ENCODE results near the gene GABRG3. TPM values are rescaled to one million over a fixed set of nuclear protein-coding genes. Genes with fewer than 3 reads are reported as not detected.

GABRG3 gene
- total RNA-seq, 1 experiment from 2014 or later, result not detected

- RAD21 ChIA-PET (ENCODE audit: low non-redundant PET in 1 of 2, low total read pairs in 2 of 2, uncharacterized antibody in 2 of 2, unreplicated experiment in 2 of 2), result no interaction called here
- Histone ChIP-seq H3K27ac (ENCODE audit: low read depth, low read length) (no peak overlapping the region), H3K9ac (ENCODE audit: low read length) (no peak overlapping the region), H3K36me3 (ENCODE audit: control insufficient read depth in 1 of 2, insufficient read depth in 2 of 2, low read length in 2 of 2) (no peaks in the 10 kb centered on the region), H3K9me3 (ENCODE audit: control insufficient read depth in 1 of 2, insufficient read depth in 1 of 2, low read depth in 1 of 2, low read length in 2 of 2) (peaks cover 22 to 50% of the 10 kb centered on the region in 2 experiments; a peak in 2 of 4 replicates), H3K4me2 (ENCODE audit: low read length) (no peak overlapping the region), H3K4me1 (ENCODE audit: control insufficient read depth in 1 of 2, insufficient read depth in 2 of 2, low read length in 2 of 2) (no peaks in the 10 kb centered on the region), H3K79me2 (ENCODE audit: insufficient read depth, low read length) (no peaks in the 10 kb centered on the region), H4K20me1 (ENCODE audit: insufficient read depth) (no peaks in the 10 kb centered on the region), H3K9me2 (ENCODE audit: insufficient read depth) (no peaks in the 10 kb centered on the region), H3K27me3 (ENCODE audit: insufficient read depth, low read length) (no peaks in the 10 kb centered on the region), H3K4me3 (replicated peaks in 1 of 2; ENCODE audit: low read depth in 1 of 2, low read length in 2 of 2) (no peak overlapping the region), H2AFZ (ENCODE audit: low read depth, low read length, poor library complexity, severe bottlenecking) (no peak overlapping the region)
- ATAC-seq (no peak), DNase-seq (ENCODE audit: low read depth, low spot score) (no peak)
- no TSS peak for BruUV-seq (replicated peaks)
- POLR2A ChIA-PET, result no interaction called here
- intact Hi-C loops (cut with micrococcal nuclease), result no loop called here
- CTCF ChIA-PET, result no interaction called here
- TF ChIP-seq EGR1 (IDR thresholded peaks at IDR 0.05; ENCODE audit: low read depth) (no peak), ZFX (IDR thresholded peaks at IDR 0.05) (no peak), SIN3A (IDR thresholded peaks at IDR 0.05; ENCODE audit: low read depth) (no peak), POLR2AphosphoS5 (IDR thresholded peaks at IDR 0.05; ENCODE audit: low read depth, low read length) (no peak), YY1 (IDR thresholded peaks at IDR 0.05; ENCODE audit: extremely low read depth, insufficient replicate concordance, low read depth, low read length) (no peak), RAD21 (IDR thresholded peaks at IDR 0.05; ENCODE audit: low read depth) (no peak), ELF1 (IDR thresholded peaks at IDR 0.05; ENCODE audit: borderline replicate concordance, low read depth) (no peak), SRF (IDR thresholded peaks at IDR 0.05; ENCODE audit: low read depth) (no peak), CEBPB (IDR thresholded peaks at IDR 0.05; ENCODE audit: low read depth) (no peak), JUND (IDR thresholded peaks at IDR 0.05) (no peak), REST (IDR thresholded peaks at IDR 0.05; ENCODE audit: low read depth) (no peak), FOSL1 (IDR thresholded peaks at IDR 0.05; ENCODE audit: low read depth) (no peak)
- TF ChIP-seq, protein P1, sequence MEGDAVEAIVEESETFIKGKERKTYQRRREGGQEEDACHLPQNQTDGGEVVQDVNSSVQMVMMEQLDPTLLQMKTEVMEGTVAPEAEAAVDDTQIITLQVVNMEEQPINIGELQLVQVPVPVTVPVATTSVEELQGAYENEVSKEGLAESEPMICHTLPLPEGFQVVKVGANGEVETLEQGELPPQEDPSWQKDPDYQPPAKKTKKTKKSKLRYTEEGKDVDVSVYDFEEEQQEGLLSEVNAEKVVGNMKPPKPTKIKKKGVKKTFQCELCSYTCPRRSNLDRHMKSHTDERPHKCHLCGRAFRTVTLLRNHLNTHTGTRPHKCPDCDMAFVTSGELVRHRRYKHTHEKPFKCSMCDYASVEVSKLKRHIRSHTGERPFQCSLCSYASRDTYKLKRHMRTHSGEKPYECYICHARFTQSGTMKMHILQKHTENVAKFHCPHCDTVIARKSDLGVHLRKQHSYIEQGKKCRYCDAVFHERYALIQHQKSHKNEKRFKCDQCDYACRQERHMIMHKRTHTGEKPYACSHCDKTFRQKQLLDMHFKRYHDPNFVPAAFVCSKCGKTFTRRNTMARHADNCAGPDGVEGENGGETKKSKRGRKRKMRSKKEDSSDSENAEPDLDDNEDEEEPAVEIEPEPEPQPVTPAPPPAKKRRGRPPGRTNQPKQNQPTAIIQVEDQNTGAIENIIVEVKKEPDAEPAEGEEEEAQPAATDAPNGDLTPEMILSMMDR (IDR thresholded peaks at IDR 0.05 in 2 of 3, conservative IDR thresholded peaks at IDR 0.05 in 1 of 3; ENCODE audit: borderline replicate concordance in 1 of 3, insufficient read depth in 1 of 3, low read depth in 2 of 3, low read length in 2 of 3), result no peak
Measured at GRCh38 chr15:27125185-27125584, 154.2 kb downstream of the GABRG3 start.

All from HCT116 (cell line).